GM21381 (cell line): ENCODE data around the gene COPZ1.
"Not testable (repeated sequence)": the region's sequence is repeated elsewhere in the genome, so short reads cannot be mapped to it uniquely, and the experiment has no call there.

Experiments
- ATAC-seq: cut with Tn5 transposase; IDR thresholded peaks from one replicate; pipeline ENCODE4 v1.9.1; 2021; ENCODE audit warnings: mild to moderate bottlenecking, moderate library complexity; ENCODE audit not compliant: unreplicated experiment

COPZ1 gene

DNA sequence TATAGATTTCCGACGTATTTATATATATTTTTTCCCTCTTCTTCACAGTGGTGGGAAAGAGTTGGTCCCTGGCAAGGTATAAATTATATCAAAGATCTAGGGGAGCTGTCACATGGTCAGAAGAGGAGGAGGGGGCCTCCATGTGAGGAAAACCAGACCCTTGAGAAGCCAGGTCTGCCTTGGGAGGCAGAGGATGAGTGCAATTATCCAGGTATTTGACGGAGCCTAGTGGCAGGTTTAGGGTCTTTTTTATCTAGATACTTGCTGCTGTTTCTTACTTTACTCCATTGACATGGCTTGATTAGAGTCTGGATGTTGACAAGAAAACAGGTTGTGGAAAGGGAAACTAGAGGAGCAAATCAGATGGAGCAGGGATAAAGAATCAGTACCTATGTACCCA is 5.5 kb downstream of the COPZ1 start:
- ATAC-seq: no peak

DNA sequence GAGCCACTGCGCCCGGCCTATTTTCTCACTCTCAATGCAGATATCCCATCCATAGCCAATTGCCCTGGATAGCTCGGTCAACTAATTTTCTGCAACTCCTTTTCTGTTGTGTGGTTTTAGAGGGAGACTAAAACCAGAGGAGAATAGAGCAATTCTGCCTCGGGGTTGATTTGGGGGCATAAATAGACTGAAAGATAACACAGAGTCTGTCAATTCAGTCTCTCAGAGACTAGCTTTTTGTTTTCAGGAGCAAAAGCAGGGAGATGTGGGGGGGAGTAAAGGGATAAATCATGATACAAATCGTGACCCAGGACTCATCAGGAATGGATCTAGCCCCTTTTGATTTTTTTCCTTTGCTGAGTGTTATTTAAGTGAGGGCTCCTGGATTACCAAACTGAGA is 6.5 kb downstream of the COPZ1 start:
- ATAC-seq: no peak

DNA sequence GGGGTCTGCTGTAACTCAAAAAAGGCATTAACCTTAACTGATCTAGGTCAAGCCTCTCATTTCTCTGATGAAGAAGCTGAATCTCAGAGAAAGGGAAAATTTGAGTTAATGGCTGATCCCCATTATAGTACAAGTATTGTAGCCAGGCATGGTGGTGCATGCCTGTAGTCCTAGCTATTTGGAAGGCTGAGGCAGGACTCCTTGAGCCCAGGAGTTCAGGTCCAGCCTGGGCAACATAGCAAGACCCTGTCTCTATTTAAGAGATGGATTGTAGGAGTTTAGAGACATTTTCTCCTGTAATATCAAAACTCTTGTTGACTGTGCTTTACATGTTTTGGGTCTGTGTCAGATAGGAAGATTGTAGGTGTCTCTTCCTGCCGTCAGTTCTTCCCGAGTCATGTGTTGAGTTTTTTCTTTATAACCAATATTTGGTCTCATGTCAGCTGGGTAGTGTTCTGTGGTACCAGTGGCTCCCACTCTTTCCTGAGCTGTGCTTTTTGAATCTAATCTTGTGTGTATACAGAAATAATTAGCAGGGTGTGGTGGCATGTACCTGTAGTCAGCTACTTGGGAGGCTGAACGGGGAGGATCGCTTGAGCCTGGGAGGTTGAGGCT is 8.6 kb downstream of the COPZ1 start:
- ATAC-seq: no peak

DNA sequence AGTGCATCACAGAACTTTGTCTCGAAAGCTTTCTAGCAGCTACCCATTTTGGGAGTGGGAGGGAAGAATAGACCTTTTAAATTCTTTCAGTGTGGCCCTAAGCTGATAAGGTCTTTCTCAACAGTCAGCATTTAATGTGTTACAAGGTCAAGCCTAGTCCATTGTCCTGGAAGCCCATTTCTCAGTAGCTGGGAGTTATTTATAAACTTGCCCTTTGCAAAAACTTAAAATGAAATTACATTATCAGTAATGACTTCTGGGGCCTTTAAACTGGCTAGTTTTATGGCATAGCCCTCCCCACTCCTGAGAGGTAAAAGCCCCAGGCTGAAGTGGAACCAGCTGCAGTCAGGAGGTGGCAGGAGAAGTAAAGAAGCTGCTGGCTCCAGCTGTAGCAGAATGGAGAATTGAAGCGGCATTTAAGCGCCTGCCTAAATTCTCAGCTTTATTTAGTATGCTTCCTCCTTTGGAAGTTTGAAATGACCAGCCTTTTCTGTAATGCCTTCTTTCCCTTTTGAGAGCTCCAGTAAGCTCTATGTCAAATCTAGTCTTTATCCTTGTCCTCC is 12.4 kb downstream of the COPZ1 start:
- no peak for ATAC-seq

DNA sequence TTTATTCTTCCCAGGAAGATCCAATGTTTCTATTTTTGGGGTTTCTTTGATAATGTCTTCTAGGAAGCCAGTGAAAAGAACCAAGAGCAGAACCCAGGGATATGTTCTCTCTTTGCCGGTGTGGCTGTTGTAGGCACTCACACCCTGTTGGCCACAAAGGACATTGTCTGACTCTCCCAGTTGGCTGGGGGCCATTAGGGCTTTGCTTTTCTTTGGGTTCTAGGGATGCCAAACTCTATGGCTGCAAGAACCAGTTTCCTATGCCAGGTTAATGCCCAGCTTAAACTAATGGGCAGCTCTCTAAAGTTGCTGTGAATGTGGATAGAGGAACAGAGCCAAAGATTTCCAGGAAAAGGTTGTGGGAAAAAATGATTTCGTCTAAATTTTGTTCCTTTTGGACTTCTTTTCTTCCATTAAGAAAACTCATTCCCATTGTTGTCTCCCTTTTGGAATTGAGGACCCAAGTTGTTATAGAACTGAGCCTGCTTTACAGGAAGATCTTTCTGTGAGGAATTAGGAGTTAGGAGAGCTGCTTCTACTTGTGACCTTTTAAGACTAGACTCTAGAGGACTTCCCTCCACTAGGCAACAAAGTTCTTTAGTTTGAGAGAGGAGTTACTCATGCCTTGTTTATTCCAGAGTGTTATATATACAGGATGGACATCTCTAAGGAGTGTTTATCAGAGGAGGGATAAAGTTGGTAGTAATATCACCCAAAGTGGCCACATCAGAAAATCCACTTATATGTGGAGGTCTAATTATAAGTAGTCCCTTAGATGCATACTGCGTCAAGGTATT is 13.1 kb downstream of the COPZ1 start:
- no peak for ATAC-seq

DNA sequence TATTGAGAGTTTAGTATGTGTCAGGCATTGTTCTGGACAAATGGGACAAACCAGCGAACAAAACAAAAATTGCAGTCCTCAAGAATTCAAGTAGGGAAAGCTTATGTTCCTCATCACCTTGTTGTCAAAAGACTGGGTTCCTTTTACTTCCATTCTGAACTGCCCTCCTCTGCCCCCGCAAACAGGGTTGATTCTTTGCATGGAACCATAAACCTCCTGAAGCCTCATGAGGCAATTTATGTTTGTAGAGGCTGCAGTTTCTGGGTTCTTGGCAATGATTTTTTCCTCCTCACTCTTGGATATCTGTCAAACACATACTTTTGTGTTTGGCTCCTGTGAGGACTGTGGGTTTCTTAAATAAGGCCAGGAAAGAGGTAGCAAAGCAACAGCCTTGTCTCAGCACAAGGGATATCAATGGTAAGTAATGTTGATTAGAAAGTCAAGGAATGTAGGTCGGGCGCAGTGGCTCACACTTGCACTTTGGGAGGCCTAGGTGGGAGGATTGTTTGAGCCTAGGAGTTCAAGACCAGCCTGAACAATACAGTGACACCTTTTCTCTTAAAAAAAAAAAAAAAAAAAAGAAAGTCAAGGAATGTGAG is 13.9 kb downstream of the COPZ1 start:
- ATAC-seq: no peak

DNA sequence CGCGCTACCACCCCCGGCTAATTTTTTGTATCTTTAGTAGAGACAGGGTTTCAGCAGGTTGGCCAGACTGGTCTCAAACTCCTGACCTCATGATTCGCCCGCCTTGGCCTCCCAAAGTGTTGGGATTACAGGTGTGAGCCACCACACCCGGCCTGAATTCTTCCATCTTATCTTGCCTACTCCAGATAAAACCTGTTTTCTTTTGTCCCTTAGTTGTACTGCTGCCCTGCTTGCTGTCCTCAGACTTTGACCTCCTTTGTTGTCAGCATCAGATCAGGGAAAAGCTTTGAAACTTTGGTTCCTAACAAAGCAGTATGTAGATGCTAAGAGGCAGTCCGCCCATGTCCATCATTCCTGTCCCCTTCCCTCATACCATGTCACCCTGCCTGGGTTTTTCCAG is 15.9 kb downstream of the COPZ1 start:
- ATAC-seq: no peak

DNA sequence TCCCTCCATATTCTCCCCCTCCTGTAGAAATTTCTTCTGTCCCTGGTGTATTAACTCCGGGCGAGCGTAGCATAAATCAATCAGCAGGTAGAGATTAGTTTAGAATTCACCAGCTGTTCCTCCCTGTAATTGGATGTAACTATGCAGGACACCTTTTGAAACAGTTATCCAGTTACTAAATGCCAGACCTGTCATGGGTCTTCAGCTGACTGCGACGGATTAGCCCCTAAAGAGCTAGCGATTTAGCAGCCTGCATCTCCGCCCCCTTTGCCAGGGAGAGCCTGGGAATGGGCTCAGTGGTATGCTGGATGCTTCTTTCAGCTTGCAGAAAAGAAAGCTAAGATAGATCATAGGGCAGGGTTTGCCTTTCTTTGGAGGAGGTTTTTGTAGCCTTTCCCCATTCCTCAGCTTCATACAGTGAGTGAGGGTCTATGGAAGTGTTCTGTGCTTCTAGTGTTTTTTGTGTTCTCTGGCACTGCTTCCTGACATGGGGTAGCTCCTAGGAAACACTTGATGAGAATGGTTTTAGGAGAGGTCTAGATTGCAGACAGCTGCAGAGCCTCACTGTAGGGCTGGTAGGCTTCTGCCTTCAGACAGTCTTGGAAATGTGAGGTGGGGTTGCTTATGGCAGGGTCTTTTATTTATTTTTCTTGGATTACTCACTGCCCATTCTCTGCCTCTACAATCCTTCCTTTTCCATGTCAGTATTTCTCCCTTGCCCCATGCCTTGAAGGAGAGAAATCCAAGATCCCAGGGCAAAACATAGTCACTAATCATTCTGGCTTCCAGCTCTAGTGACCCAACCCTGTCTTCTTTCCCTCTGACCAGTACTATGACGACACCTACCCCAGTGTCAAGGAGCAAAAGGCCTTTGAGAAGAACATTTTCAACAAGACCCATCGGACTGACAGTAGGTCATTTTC is 16.7 kb downstream of the COPZ1 start:
- no peak for ATAC-seq

DNA sequence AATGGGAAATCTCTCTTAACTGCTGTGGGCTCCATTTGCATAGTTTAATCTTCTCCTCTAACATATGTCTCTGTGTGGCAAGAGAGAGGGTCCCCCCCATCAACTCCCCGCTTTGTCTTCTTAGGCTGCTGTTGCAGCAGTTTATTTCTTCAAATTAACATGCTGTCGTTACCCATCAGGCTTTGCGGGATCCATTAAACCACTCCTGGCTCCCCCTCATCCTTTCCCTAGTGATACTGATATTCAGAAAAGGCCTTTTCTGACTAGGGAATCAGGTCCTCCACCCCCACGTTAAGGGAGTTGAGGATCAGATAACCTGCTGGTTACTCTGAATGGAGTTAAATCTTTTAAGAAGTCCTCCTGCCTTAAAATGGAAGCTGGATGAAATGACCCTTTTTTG is 24.1 kb downstream of the COPZ1 start:
- no peak for ATAC-seq

DNA sequence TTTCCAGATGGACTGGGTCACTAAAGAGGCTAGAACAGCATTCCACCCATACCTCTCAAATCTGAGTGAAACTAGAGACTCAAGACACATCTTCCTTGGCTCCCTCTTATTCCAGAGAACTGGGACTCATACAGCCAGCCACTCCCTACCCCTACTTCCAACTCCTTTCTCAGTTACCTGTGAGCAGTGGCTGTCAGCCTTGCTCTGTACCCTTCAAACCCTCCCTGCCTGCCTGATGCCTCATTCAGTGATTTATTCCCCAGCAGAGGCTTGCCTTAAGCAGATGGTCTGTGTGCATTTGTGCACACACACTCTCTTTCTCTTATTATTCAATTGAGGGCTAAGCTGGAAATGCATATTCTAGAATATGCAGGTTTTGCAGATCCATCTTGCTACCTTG is 24.7 kb downstream of the COPZ1 start:
- no peak for ATAC-seq

DNA sequence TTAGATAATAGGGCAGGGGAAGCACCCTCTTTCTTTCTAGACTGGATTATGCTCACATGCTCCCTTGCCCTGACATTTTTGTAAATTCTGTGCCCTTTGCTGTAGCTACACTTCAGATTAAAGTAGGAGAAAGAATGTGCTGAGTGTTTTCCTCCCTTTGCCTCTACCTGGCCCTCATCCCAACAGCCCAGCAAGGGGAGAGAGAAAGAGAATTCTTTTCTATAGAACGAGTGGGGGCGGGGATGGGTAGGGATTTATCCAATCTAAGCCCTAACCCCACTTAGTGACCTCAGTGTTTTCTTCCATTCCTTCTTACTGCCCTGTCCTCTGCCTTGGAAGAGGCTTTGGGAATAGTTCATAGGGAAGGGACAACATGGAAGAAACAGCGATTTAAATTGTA is 25.8 kb downstream of the COPZ1 start:
- no peak for ATAC-seq

DNA sequence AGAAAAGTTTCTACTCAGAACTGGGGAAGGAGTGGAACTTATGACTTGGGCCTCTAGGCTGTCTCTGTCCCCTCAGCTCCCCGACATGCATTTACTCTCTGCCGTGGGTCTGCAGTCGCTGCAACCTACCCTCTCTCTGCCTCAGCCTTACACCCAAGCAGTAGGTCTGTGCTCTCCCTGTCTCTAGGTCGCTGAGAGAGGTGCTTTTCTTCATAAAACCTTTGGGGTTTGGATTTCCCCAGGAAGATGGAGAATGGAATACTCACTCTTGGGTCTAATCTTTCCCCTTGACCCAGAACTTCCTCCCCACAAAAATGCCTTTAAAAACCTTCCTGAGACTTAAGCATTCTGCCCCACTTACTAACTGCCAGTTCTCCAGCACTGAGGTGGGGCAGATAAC is 26.4 kb downstream of the COPZ1 start:
- no peak for ATAC-seq

DNA sequence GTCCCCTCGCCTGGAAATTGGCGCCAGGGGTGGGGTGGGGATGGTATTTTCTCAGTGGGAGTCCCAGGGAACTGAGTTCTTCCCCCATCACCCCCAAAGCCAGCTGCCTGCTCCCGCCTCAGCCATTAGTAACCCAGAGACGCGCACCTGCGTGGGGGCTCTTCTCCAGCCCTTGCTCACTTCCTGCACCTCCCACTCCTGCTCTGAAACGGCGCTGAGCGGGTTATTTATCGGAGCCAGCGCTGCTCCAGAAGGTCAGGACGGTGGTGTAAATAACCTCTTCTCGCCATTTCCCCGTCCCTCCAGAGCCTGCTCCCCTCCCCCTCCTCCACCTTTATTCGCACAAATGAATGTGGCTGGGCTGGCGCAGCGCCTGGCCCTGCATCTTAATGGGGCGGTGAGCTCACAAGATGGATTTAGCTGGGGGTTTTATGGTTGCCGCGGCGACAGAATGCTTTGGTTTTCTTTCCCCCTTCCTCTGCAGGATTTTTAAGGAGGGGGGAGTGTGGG is 27.1 kb downstream of the COPZ1 start:
- ATAC-seq: no peak

DNA sequence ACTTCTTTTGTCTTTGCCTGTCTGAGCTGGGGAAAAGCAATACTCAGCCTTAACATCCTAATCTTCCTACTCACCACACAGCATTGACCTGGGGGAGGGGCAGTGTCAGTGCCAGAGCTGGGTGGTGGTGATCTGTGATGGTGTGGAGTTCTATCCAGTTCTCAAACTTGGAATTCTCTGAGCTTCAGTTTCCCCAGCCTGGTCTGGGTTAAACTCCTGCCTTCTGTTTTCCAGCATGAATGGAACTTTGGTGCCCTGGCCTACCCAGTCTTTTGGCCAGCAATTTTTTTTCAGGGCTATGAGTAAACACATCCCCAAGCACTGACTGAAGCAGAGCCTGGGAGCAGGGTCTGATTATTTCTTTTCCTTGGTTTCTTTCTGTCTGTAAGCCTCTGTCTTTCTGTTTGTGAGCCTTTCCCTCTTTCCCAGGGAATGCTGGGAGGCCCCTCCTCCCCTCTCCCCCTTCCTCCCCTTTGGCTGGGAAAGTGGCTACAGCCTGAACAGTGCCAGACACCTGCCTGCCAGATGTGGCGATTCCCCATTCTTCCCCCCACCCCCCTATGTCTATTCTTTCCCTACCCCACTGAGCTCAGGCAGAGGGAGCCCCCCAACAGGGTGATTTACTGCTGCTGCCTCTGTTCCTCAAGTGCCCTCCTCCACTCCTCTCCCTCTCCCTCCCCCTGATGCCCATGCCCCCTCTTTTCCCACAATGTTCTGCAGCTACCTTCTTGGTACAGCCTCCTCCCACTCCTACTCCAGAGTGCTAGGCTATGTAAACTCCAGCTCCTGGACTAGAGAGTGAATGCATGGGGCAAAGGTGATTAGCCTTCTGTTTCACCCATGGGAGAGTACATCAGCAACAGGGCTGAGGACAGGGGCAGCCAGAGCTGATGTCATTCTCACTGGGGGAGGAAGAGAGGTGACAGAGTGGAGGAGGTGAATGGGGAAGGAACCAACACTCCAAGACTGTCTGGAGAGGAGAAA is 28.3 kb downstream of the COPZ1 start:
- no peak for ATAC-seq

DNA sequence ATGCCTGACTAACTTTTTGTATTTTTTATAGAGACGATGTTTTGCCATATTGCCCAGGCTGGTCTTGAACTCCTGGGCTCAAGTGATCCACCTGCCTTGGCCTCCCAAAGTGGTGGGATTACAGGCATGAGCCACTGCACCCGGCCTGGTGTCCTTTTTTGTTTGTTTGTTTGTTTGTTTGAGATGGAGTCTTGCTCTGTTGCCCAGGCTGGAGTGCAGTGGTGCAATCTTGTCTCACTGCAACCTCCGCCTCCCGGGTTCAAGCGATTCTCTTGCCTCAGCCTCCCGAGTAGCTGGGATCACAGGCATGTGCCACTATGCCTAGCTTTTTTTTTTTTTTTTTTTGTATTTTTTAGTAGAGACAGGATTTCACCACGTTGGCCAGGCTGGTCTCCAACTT is 29.3 kb downstream of the COPZ1 start:
- ATAC-seq: not testable (repeated sequence)

DNA sequence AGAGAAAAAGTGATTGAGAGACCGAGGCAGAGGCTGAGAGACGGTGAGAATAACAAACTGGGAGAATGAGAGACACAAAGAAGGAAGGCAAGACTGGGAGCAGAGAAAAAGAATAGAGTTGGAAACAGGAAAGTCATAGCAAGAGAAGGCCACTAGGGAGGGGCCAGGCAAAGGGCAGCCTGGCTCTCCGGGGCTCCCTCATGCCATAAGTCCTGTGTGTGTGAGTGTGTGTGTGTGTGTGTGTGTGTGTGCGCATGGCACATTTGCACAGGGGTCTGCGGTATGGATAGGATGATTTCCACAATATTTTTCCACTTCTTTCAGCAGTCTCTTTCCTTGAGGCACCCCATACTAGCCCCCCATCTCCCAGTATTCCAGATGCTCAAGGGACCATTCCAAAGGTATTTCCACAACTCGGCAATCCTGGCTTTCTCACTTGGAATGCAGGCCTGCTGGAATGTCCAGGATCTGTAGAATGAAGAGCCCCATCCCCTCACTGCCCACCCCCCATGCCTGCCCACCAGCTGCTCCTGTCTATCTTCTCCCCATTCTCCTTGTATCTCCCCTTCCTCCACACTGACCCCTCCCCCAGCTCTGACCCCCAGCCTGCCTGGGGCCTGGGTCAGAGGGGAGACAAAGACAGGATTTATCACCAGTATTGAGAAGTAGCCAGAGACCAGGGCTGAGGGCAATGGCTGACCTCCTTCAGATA is 30.3 kb downstream of the COPZ1 start:
- ATAC-seq: no peak

DNA sequence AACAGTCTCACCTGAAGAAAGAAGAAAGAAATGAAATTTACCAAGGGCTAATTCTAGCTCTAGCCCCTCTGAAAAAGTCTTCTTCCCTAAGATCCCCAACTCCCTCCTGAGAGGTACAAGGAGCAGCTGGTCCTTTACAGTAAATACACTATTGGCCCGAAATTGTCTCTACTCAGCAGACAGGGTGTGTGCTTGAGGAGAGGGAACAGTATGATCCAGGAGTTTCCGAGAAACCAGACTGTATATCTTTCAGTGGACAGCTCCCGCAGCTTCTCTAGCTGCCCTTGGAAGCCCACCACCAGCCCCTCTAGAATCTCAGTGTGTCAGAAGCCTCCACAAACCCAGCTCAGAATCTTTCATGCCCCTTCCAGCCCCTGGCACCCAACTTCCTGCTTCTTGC is 31.3 kb downstream of the COPZ1 start:
- ATAC-seq: no peak

DNA sequence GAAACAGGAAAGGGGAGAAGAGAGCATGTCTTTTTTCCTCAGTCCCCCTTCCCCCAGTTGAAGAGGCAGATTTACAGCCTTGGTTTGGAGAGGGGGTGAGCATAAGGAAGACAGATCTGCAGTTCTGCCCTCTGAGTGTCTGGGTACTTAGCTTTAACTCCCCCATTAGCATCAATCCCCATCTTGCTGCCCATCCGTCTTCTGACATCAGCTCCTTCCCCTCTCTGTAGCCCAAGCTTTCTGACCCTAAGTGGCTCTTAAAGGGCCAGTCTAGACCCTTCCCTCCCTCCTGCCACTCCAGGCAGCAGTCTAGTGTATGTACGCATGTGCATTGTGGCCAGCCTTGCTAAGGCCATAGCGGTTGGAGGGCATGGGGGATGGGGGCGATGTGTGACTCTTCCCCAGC is 32.0 kb downstream of the COPZ1 start:
- ATAC-seq: no peak
